ENCODE results near the gene IGSF3. TPM values are rescaled to one million over a fixed set of nuclear protein-coding genes. Genes with fewer than 3 reads are reported as not detected.

IGSF3 gene
- total RNA-seq, 1 experiment from 2014 or later = 4.0 TPM

GRCh38 chr1:116581323-116581885, 86.1 kb downstream of the IGSF3 start:
- Histone ChIP-seq H3K4me1 (ENCODE audit: insufficient read depth, low read length, poor library complexity, severe bottlenecking) (no peaks in the 10 kb centered on the region), H3K36me3 (ENCODE audit: insufficient read depth, low read length, poor library complexity, severe bottlenecking) (no peaks in the 10 kb centered on the region), H3K9me3 (ENCODE audit: low read depth, low read length, poor library complexity, severe bottlenecking) (no peaks in the 10 kb centered on the region), H3K4me3 (ENCODE audit: low read depth, low read length, poor library complexity, severe bottlenecking) (no peak overlapping the region), H3K27me3 (replicated peaks; ENCODE audit: insufficient read depth, low read depth, low read length, poor library complexity) (no peaks in the 10 kb centered on the region), H3K27ac (ENCODE audit: low read depth, low read length, poor library complexity, severe bottlenecking) (no peak overlapping the region)
- intact Hi-C loops (cut with micrococcal nuclease; ENCODE audit: unreplicated experiment) = no loop called here
- TF ChIP-seq CTCF (conservative IDR thresholded peaks at IDR 0.05; ENCODE audit: low read depth, low read length) = no peak
- no peak for TF ChIP-seq EZH2 (IDR thresholded peaks at IDR 0.05; ENCODE audit: borderline replicate concordance, low read depth, low read length, poor library complexity, severe bottlenecking)
- BruUV-seq (replicated peaks) = no TSS peak
- ChIA-PET POLR2A (ENCODE audit: low non-redundant PET) (no interaction called here), CTCF (no interaction called here)
- DNase-seq (ENCODE audit: low spot score) = no peak

GRCh38 chr1:116580446-116581322, 86.8 kb downstream of the IGSF3 start:
- Histone ChIP-seq H3K27me3 (replicated peaks; ENCODE audit: insufficient read depth, low read depth, low read length, poor library complexity) (no peaks in the 10 kb centered on the region), H3K27ac (ENCODE audit: low read depth, low read length, poor library complexity, severe bottlenecking) (no peak overlapping the region), H3K36me3 (ENCODE audit: insufficient read depth, low read length, poor library complexity, severe bottlenecking) (no peaks in the 10 kb centered on the region), H3K4me3 (ENCODE audit: low read depth, low read length, poor library complexity, severe bottlenecking) (no peak overlapping the region), H3K4me1 (ENCODE audit: insufficient read depth, low read length, poor library complexity, severe bottlenecking) (no peaks in the 10 kb centered on the region), H3K9me3 (ENCODE audit: low read depth, low read length, poor library complexity, severe bottlenecking) (no peaks in the 10 kb centered on the region)
- TF ChIP-seq EZH2 (IDR thresholded peaks at IDR 0.05; ENCODE audit: borderline replicate concordance, low read depth, low read length, poor library complexity, severe bottlenecking) (no peak), CTCF (conservative IDR thresholded peaks at IDR 0.05; ENCODE audit: low read depth, low read length) (no peak)
- ChIA-PET POLR2A (ENCODE audit: low non-redundant PET) (no interaction called here), CTCF (no interaction called here)
- DNase-seq (ENCODE audit: low spot score) = no peak
- BruUV-seq (replicated peaks) = no TSS peak
- intact Hi-C loops (cut with micrococcal nuclease; ENCODE audit: unreplicated experiment) = no loop called here

DNA sequence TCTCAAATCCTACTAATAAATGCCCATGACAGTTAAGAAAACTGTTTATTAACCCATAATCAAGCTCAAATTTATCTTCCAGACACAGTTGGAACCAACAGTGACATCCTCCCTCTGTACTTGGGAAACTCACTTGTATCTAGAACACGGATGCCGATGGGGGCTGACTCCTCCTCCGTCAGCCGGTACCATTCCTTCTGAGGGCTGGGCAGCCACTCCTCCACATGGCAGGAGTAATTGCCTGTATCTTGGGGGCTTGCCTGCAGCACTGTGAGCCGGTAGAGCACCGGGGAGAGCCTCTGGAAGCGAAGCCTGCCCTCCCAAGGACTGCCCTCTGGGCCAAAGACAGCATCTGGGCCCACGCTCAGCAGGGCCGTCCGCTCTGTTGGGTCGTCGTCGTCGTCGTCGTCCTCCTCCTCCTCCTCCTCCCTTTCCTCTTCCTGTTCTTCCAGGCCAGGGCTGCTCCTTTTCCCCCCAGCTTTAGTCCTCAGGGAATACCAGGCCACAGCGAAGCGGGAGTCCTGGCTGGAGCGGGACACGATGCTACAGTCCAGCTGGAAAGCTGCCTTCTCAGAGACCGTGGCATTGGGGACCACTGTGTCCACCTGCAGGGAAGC, 88.2 kb downstream of the IGSF3 start:
- Histone ChIP-seq H3K9me3 (ENCODE audit: low read depth, low read length, poor library complexity, severe bottlenecking) (no peaks in the 10 kb centered on the region), H3K27me3 (replicated peaks; ENCODE audit: insufficient read depth, low read depth, low read length, poor library complexity) (no peaks in the 10 kb centered on the region), H3K36me3 (ENCODE audit: insufficient read depth, low read length, poor library complexity, severe bottlenecking) (no peaks in the 10 kb centered on the region), H3K27ac (ENCODE audit: low read depth, low read length, poor library complexity, severe bottlenecking) (no peak overlapping the region), H3K4me3 (ENCODE audit: low read depth, low read length, poor library complexity, severe bottlenecking) (no peak overlapping the region), H3K4me1 (ENCODE audit: insufficient read depth, low read length, poor library complexity, severe bottlenecking) (no peaks in the 10 kb centered on the region)
- no peak for TF ChIP-seq EZH2 (IDR thresholded peaks at IDR 0.05; ENCODE audit: borderline replicate concordance, low read depth, low read length, poor library complexity, severe bottlenecking)
- no peak for TF ChIP-seq CTCF (conservative IDR thresholded peaks at IDR 0.05; ENCODE audit: low read depth, low read length)
- POLR2A ChIA-PET (ENCODE audit: low non-redundant PET) = no interaction called here
- no TSS peak for BruUV-seq (replicated peaks)
- intact Hi-C loops (cut with micrococcal nuclease; ENCODE audit: unreplicated experiment) = no loop called here
- CTCF ChIA-PET = no interaction called here
- no peak for DNase-seq (ENCODE audit: low spot score)

All from A673 (cell line).